Measurements from ENCODE around the gene ARL6IP6. TPM values are rescaled to one million over a fixed set of nuclear protein-coding genes. Genes with fewer than 3 reads are reported as not detected.
"Not testable (repeated sequence)": the region's sequence is repeated elsewhere in the genome, so short reads cannot be mapped to it uniquely, and the experiment has no call there.

Gene ARL6IP6
- total RNA-seq, 2 donors from 2014 or later, result 18.9 to 32.2 TPM

DNA sequence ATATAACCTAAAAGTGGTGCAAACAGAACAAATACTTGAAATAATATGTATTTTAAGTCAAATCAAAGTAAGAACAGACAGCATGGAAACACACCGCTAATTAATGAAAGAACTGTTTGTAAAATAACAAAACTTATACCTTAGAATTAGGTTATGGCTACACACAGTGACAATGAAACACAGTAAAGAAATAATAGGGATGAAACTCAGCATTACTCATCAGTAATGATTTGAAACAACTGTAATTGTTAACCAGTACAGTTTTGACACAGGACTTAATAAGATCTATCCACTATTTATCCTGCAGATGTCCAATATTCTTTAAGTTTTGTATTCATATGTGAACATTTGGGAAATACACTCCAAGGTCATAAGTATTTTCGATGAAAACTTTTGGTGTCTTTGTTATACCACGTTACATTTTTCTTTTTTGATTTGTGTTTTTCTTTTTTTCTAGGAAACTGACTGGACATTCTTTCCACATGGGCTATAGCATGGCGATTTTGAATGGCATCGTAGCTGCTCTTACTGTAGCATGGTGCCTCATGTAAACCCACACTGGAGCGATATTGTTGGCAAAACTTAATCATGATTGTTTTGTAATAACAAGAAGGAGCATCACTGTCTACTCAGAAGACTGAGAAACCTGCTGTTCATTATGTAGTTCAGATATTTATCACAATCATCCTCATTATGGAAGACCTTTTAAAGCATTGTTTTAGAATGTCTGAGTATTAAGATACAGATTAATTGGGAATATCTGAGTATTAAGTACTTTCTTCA is 41.1 kb downstream of the ARL6IP6 start:
- no peak overlapping the region for H3K4me3 ChIP-seq
- intact Hi-C loops (cut with DNase I), result no loop called here
- no peaks in the 10 kb centered on the region for H3K27me3 ChIP-seq (replicated peaks; ENCODE audit: insufficient read depth)
- DNase-seq (ENCODE audit: low spot score), result no peak
- no peaks in the 10 kb centered on the region for H3K36me3 ChIP-seq
- H3K4me1 ChIP-seq (replicated peaks), result no peaks in the 10 kb centered on the region
- TF ChIP-seq, protein P1, sequence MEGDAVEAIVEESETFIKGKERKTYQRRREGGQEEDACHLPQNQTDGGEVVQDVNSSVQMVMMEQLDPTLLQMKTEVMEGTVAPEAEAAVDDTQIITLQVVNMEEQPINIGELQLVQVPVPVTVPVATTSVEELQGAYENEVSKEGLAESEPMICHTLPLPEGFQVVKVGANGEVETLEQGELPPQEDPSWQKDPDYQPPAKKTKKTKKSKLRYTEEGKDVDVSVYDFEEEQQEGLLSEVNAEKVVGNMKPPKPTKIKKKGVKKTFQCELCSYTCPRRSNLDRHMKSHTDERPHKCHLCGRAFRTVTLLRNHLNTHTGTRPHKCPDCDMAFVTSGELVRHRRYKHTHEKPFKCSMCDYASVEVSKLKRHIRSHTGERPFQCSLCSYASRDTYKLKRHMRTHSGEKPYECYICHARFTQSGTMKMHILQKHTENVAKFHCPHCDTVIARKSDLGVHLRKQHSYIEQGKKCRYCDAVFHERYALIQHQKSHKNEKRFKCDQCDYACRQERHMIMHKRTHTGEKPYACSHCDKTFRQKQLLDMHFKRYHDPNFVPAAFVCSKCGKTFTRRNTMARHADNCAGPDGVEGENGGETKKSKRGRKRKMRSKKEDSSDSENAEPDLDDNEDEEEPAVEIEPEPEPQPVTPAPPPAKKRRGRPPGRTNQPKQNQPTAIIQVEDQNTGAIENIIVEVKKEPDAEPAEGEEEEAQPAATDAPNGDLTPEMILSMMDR (IDR thresholded peaks at IDR 0.05), result no peak
- 95% methylated on average over 6 of the region's 6 CpGs for WGBS
- no peaks in the 10 kb centered on the region for H3K9me3 ChIP-seq
- H3K27ac ChIP-seq, result no peak overlapping the region

DNA sequence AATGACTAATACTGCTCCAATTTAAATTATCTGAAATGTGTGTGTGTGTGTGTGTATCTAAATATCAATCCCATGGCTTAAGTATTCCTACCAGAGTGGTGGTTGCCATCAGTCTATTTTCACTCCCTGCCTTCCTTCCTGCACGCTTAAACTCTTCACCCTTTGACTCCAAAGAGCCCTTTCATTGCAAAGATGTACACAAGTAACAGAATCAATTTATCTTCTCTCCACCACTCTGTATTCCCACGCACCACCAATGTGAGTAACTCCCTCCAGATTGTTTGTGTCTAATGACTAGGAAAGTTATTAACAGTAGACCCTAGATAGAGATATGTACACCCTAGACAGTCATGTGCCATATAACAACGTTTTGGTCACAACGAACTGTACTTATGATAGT is 42.8 kb downstream of the ARL6IP6 start:
- WGBS, result 89% methylated on average over 4 of the region's 4 CpGs

DNA sequence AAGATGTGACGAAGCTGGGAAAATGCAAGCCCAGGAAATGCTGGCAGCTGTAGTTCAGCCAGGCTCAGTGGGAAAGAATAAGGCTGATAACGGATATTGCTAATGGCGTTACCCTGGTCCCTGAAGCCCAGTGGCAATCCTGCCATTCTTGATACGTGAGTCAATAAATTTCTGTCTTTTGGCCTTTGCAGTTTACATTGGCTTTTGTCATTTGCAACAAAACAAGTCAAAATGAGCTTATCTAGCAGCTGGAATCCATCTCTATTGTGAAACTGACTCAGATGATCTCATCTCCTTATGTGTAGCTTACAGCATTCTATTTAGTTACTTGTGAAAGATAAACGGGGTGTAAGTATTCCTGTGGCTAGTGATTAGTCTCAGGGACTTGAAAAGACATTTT is 43.8 kb downstream of the ARL6IP6 start:
- no peak for DNase-seq (ENCODE audit: low spot score)
- no peak overlapping the region for H3K27ac ChIP-seq
- 74% methylated on average over 5 of the region's 5 CpGs for WGBS

More for the DNA sequence above, 42.8 kb downstream of the ARL6IP6 start:
- Histone ChIP-seq H3K4me3 (no peak overlapping the region), H3K27me3 (replicated peaks; ENCODE audit: insufficient read depth) (no peaks in the 10 kb centered on the region), H3K4me1 (replicated peaks) (no peaks in the 10 kb centered on the region), H3K27ac (no peak overlapping the region), H3K36me3 (no peaks in the 10 kb centered on the region), H3K9me3 (no peaks in the 10 kb centered on the region)
- intact Hi-C loops (cut with DNase I), result no loop called here
- no peak for DNase-seq (ENCODE audit: low spot score)
- no peak for TF ChIP-seq POLR2AphosphoS5 (IDR thresholded peaks at IDR 0.05)
- TF ChIP-seq POLR2A (IDR thresholded peaks at IDR 0.05), result no peak
- TF ChIP-seq, protein P1 (IDR thresholded peaks at IDR 0.05), result no peak

DNA sequence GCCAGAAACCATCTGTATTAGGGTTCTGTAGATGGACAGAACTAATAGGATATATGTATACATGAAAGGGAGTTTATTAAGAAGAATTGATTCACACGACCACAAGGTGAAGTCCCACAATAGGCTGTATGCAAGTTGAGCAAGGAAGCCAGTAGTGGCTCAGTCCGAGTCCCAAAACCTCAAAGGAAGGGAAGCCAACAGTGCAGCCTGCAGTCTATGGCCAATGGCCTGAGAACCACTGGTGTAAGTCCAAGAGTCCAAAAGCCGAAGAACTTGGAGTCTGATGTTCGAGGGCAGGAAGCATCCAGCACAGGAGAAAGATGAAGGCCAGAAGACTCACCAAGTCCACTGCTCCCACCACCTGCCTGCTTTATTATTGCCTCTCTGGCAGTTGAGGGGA is 44.8 kb downstream of the ARL6IP6 start:
- H3K9me3 ChIP-seq; intact Hi-C loops (cut with DNase I); H3K36me3 ChIP-seq; H3K4me1 ChIP-seq (replicated peaks); DNase-seq (ENCODE audit: low spot score); H3K27me3 ChIP-seq (replicated peaks; ENCODE audit: insufficient read depth); H3K4me3 ChIP-seq; H3K27ac ChIP-seq: not testable (repeated sequence)
- WGBS, result 86% methylated on average over 4 of the region's 4 CpGs

More for the DNA sequence above, 43.8 kb downstream of the ARL6IP6 start:
- H3K4me3 ChIP-seq, result no peak overlapping the region
- H3K27me3 ChIP-seq (replicated peaks; ENCODE audit: insufficient read depth), result no peaks in the 10 kb centered on the region
- TF ChIP-seq, protein P1 (IDR thresholded peaks at IDR 0.05), result no peak
- no peak for TF ChIP-seq POLR2A (IDR thresholded peaks at IDR 0.05)
- TF ChIP-seq POLR2AphosphoS5 (IDR thresholded peaks at IDR 0.05), result no peak
- no peaks in the 10 kb centered on the region for H3K9me3 ChIP-seq
- intact Hi-C loops (cut with DNase I), result no loop called here
- no peaks in the 10 kb centered on the region for H3K36me3 ChIP-seq
- H3K4me1 ChIP-seq (replicated peaks), result no peaks in the 10 kb centered on the region

DNA sequence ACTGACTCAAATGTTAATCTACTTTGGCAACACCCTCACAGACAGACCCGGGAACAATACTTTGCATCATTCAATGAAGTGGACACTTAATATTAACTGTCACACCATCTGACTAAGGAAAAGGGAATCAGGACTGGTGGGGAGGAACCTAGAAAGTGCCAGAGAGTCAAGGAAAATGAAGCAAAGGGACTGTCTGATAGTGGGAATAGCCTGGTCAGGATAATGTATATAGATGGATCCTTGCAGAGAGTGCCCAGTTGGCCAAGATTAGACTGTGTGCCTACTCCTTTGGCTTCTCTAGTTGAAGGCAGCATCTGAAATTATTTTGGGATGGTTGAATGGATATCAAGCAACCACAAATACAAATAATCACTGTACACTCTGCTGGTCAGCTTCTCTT is 45.2 kb downstream of the ARL6IP6 start:
- H3K36me3 ChIP-seq, result no peaks in the 10 kb centered on the region
- WGBS, result 100% methylated on average over 1 of the region's 1 CpG
- no peaks in the 10 kb centered on the region for H3K9me3 ChIP-seq
- no peak overlapping the region for H3K4me3 ChIP-seq
- intact Hi-C loops (cut with DNase I), result no loop called here
- H3K27me3 ChIP-seq (replicated peaks; ENCODE audit: insufficient read depth), result no peaks in the 10 kb centered on the region
- TF ChIP-seq, protein P1 (IDR thresholded peaks at IDR 0.05), result no peak
- TF ChIP-seq POLR2AphosphoS5 (IDR thresholded peaks at IDR 0.05), result no peak
- no peak for TF ChIP-seq POLR2A (IDR thresholded peaks at IDR 0.05)
- no peak for DNase-seq (ENCODE audit: low spot score)
- H3K4me1 ChIP-seq (replicated peaks), result no peaks in the 10 kb centered on the region
- no peak overlapping the region for H3K27ac ChIP-seq
